AG04450 (cell line): ENCODE results near the gene PHF24. TPM values are rescaled to one million over a fixed set of nuclear protein-coding genes. Genes with fewer than 3 reads are reported as not detected.
A peak's percentile ranks its signal among the peaks of the same experiment; 100 is the strongest.

ENCODE experiments used
- CTCF ChIA-PET: fragments of 300-600, 350-600 bp; formaldehyde crosslinking; extraction: SDS; loops from one replicate; lab custom pipeline; 2022; ENCODE audit warnings: antibody characterized with exemption, inconsistent platforms; lab: Charles Lee
- POLR2A ChIA-PET: fragments of 350-600 bp; formaldehyde crosslinking; extraction: SDS; loops from one replicate; lab custom pipeline; 2021; ENCODE audit warnings: antibody characterized with exemption, inconsistent platforms; lab: Yijun Ruan, JAX
- DNase-seq: peaks from one replicate; pipeline ENCODE4 v3.0.0-alpha.2; 2011; ENCODE audit warnings: low read depth, low spot score
- H3K27ac ChIP-seq: one replicate; pipeline ENCODE4 v1.5.1; 2012; ENCODE audit warnings: low read depth, low read length, control low read depth
- H3K27me3 ChIP-seq: one replicate; pipeline ENCODE4 v1.6.0; 2012; ENCODE audit warnings: low read length; ENCODE audit not compliant: control insufficient read depth, insufficient read depth
- H3K4me3 ChIP-seq: 2 replicates; pipeline ENCODE4 v1.5.1; 2011; ENCODE audit warnings: mild to moderate bottlenecking, low read depth, low read length, control low read depth
- H3K9me3 ChIP-seq: 2 replicates; pipeline ENCODE4 v1.5.1; 2012; ENCODE audit warnings: low read length; ENCODE audit not compliant: control insufficient read depth, insufficient read depth
- polyA plus RNA-seq: library from polyadenylated mRNA; depleted of rRNA; stranded (reverse); fragments of >200 nt; gene quantifications from 2 replicates; pipeline ENCODE4 v1.2.3, GENCODE V29; 2011
- TF ChIP-seq, protein P1 (sequence below): IDR thresholded peaks from 2 replicates; pipeline ENCODE4 v1.5.1; 2011; ENCODE audit warnings: low read depth, low read length, control low read depth, inconsistent platforms

The PHF24 gene
- polyA plus RNA-seq, 1 experiment = not detected

DNA sequence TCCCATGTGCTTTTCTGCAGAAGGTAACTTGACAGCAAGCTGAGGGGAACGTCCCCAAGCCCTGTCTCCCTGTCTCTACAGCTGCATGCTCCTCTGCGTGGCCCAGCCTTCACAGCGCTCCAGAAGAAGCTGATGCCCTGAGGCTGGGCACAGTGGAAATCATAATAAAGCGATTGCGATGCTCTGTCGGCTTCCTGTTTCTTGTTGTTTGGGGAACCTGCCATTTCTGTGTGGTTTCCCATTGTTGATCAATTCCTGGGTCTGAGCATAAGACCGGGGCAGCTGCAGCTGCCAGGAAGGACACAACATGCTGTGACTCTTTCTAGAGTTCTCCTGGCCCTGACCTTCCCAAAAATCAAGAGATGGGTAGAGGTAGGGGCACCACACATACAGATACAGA, 24.3 kb downstream of the PHF24 start:
- POLR2A ChIA-PET = no interaction called here
- CTCF ChIA-PET = interaction anchor here (1.0 to 3.5 kb wide), 2 partner anchors 12 to 83 kb away, joined by 3 to 71 read pairs; no protein-coding TSS in a partner anchor

DNA sequence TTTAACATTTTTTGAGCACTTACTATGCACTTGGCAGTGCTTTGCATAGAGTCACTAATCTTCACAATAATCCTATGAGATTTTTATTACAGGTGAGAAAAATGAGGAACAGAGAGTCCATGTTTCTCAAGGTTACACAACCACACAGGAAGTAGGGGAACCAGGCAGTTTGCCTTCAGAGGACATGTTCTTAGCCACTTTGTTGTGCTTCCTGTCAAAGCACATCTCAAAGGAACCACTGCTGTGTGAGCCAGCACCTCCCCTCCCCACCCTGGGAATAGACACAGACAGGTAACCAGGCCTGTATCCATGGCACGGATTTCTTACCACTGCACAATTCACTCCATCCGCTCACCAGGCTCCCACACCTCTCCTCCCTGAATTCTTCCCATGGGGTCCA, 25.1 kb downstream of the PHF24 start:
- TF ChIP-seq, protein P1, sequence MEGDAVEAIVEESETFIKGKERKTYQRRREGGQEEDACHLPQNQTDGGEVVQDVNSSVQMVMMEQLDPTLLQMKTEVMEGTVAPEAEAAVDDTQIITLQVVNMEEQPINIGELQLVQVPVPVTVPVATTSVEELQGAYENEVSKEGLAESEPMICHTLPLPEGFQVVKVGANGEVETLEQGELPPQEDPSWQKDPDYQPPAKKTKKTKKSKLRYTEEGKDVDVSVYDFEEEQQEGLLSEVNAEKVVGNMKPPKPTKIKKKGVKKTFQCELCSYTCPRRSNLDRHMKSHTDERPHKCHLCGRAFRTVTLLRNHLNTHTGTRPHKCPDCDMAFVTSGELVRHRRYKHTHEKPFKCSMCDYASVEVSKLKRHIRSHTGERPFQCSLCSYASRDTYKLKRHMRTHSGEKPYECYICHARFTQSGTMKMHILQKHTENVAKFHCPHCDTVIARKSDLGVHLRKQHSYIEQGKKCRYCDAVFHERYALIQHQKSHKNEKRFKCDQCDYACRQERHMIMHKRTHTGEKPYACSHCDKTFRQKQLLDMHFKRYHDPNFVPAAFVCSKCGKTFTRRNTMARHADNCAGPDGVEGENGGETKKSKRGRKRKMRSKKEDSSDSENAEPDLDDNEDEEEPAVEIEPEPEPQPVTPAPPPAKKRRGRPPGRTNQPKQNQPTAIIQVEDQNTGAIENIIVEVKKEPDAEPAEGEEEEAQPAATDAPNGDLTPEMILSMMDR = no peak
- Histone ChIP-seq H3K27me3 (peaks cover 13% of the 10 kb centered on the region), H3K4me3 (no peak overlapping the region), H3K9me3 (no peaks in the 10 kb centered on the region), H3K27ac (no peak overlapping the region)
- DNase-seq = no peak
- CTCF ChIA-PET = interaction anchor here (1.0 to 3.5 kb wide), 2 partner anchors 11 to 84 kb away, joined by 3 to 71 read pairs; no protein-coding TSS in a partner anchor
- POLR2A ChIA-PET = no interaction called here

More for the DNA sequence above, 24.3 kb downstream of the PHF24 start:
- peaks cover 19% of the 10 kb centered on the region for H3K27me3 ChIP-seq
- no peak for DNase-seq
- H3K27ac ChIP-seq = no peak overlapping the region
- H3K4me3 ChIP-seq = no peak overlapping the region
- H3K9me3 ChIP-seq = no peaks in the 10 kb centered on the region
- TF ChIP-seq, protein P1 = no peak

DNA sequence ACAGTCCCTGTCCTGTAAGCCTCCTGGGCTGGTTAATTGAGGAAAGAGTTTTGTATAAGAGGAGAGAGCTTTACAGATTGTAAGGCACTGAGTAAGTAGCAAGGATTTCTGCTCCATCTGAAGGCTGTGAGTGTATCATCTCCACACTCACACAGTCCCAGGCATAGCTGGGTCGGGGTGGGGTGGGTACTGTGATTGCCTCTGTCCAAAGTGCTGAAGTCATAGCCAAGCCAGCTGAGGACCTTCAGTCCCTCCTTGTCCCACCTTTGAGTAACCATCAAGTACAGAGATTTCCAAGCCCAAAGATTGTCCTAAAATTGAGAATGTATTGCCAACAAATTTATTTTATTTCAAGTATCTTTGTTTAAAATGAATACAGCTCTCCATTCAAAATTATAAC, 26.0 kb downstream of the PHF24 start:
- no peaks in the 10 kb centered on the region for H3K9me3 ChIP-seq
- CTCF ChIA-PET = interaction anchor here (0.7 to 3.5 kb wide), 6 partner anchors 8 to 223 kb away, joined by 3 to 71 read pairs (median 6); partner anchors contain the start of gene PIGO
- TF ChIP-seq, protein P1 = no peak
- peaks cover 7% of the 10 kb centered on the region for H3K27me3 ChIP-seq
- DNase-seq = no peak
- POLR2A ChIA-PET = no interaction called here
- H3K4me3 ChIP-seq = no peak overlapping the region
- H3K27ac ChIP-seq = no peak overlapping the region

DNA sequence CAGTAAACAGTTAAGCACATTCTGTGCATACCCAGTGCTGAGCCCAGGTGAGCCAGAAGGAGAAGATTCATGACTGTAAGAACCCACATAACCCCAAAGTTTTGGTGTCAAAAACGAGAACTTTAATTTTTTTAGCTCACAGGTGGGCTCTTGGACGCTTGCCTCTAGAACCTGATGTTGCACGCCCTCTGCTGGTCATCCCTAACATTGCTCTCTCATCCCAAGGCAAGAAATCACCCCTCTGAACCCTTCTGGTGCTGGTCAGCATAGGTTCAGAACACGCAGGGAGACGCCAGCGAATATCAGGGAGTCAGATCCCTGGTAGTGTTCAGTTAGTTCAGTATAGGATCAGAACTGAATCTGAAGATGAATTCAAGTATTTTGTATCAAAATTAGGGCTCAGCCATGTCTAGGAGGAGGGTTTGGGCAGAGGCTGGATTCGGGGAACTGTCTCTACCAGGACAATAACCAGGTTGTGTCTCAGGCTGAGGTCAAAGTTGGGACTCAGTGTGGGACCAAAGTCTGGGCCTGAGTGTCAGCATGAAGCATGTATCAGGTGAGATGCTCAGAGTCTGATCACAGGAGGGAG, 27.3 kb downstream of the PHF24 start:
- Histone ChIP-seq H3K27ac (no peak overlapping the region), H3K4me3 (no peak overlapping the region), H3K27me3 (peaks cover 3% of the 10 kb centered on the region), H3K9me3 (no peaks in the 10 kb centered on the region)
- POLR2A ChIA-PET = no interaction called here
- TF ChIP-seq, protein P1 = peak; percentile 79
- CTCF ChIA-PET = interaction anchor here (0.6 to 3.5 kb wide), 16 partner anchors 9 to 586 kb away, joined by 3 to 71 read pairs (median 4); partner anchors contain the start of gene PIGO
- DNase-seq = no peak

GRCh38 chr9:34986540-34987047, 28.5 kb downstream of the PHF24 start:
- ChIA-PET CTCF (interaction anchor here (0.7 to 1.0 kb wide), 3 partner anchors 87 to 167 kb away, joined by 3 to 4 read pairs (median 3); no protein-coding TSS in a partner anchor), POLR2A (no interaction called here)
- H3K27ac ChIP-seq = no peak overlapping the region
- H3K27me3 ChIP-seq = no peaks in the 10 kb centered on the region
- H3K4me3 ChIP-seq = no peak overlapping the region
- H3K9me3 ChIP-seq = no peaks in the 10 kb centered on the region
- TF ChIP-seq, protein P1 = no peak
- no peak for DNase-seq
